WI38 (cell line): ENCODE data around the gene ROBO2.

Experiments
- H3K4me3 ChIP-seq: 2 replicates; pipeline ENCODE4 v1.5.1; 2011; ENCODE audit warnings: low read depth, mild to moderate bottlenecking, control low read depth, low read length
- TF ChIP-seq, protein P1 (sequence below): IDR thresholded peaks from 2 replicates; pipeline ENCODE4 v1.5.1; 2012; ENCODE audit warnings: low read depth, mild to moderate bottlenecking, control low read depth, low read length

Gene ROBO2

DNA sequence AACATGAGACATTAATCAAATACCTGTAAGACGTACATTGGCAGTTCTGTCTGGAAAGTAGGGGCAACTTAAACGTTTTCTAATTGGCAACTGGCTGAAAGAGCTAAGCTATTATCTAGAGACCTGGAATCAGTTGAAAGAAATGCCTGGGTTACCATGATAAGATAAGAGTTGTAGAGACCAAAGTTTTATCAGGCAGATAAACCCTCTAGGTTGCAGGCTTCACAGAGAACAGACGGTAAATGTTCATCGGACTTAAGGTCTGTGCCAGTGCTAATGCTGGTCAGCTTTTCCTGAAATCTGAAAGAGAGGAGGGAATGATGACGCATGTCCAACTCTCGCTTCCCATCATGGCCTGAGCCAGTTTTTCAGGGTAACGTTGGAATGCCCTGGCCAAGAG is 196.2 kb downstream of the ROBO2 start:
- TF ChIP-seq, protein P1, sequence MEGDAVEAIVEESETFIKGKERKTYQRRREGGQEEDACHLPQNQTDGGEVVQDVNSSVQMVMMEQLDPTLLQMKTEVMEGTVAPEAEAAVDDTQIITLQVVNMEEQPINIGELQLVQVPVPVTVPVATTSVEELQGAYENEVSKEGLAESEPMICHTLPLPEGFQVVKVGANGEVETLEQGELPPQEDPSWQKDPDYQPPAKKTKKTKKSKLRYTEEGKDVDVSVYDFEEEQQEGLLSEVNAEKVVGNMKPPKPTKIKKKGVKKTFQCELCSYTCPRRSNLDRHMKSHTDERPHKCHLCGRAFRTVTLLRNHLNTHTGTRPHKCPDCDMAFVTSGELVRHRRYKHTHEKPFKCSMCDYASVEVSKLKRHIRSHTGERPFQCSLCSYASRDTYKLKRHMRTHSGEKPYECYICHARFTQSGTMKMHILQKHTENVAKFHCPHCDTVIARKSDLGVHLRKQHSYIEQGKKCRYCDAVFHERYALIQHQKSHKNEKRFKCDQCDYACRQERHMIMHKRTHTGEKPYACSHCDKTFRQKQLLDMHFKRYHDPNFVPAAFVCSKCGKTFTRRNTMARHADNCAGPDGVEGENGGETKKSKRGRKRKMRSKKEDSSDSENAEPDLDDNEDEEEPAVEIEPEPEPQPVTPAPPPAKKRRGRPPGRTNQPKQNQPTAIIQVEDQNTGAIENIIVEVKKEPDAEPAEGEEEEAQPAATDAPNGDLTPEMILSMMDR = no peak
- H3K4me3 ChIP-seq = no peak overlapping the region

DNA sequence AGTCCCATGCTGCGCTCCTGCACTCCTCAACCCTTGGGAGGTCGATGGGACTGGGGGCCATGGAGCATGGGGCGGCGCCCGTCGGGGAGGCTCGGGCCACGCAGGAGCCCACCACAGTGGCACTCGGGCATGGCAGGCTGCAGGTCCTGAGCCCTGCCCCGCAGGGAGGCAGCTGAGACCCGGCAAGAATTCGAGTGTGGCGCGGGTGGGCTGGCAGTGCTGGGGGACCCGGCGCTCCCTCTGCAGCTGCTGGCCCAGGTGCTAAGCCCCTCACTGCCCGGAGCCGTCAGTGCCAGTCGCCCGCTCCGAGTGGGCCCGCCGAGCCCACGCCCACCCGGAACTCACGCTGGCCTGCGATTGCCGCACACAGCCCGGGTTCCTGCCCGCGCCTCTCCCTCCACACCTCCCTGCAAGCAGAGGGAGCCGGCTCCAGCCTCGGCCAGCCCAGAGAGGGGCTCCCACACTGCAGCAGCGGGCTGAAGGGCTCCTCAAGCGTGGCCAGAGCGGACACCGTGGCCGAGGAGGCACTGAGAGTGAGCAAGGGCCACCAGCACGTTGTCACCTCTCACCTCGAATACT is 200.3 kb downstream of the ROBO2 start:
- no peak overlapping the region for H3K4me3 ChIP-seq
- TF ChIP-seq, protein P1 = no peak

DNA sequence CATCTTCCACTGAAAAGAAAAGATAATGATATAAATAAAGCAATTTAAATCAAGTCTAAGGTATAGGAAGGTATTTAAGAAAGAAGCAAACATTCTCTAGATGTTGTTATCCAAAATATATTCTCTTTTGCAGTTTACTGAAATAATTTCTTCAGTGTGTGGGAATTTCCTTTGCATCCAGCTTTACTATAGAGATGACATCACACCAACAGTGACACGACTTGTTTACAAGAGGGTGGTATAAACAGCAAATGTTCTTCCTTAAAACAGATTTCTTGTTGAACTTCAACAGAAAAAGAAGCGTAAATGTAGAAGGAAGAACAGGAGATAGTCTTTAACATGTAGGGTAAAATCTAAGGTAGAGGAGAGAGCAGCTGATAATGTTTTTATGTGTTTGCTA is 202.5 kb downstream of the ROBO2 start:
- TF ChIP-seq, protein P1 = no peak
- H3K4me3 ChIP-seq = no peak overlapping the region

DNA sequence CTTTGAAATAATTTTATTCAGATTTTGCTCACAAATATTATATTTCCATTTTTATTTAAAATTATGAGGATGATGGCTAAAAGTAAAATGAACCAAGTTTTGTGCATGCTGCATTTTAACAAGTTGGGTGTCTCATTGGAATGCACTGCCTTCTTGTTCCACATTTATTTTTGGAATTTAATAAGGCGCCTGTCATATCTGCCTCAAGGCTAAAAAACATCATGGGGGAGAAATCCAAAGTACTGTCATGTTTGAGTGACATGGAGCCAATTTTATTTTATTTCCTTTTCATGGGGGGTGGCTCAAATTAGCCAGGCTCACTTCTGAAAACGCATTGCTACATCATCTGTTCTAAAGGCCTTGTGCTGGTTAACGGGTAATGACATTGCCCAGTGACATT is 205.1 kb downstream of the ROBO2 start:
- TF ChIP-seq, protein P1 = no peak
- H3K4me3 ChIP-seq = no peak overlapping the region

DNA sequence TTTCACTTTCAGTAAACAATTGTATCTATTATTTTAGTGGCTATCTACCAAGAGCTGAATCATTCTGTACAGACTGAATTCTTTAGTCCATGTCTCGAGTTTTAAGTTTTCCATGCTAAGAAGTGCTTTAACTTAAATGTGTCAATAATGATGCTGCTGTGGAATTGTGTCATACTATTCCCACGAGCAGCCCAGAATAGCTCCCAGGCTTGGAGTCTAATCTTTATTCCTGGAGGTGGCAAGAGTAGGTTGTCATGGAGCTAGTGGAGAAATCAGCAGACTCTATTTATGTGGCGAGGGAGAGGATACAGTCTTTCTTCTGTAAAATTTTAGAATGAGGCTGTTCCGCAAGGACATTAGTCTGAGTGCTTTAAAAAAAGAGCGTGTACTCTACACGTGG is 207.2 kb downstream of the ROBO2 start:
- no peak overlapping the region for H3K4me3 ChIP-seq

DNA sequence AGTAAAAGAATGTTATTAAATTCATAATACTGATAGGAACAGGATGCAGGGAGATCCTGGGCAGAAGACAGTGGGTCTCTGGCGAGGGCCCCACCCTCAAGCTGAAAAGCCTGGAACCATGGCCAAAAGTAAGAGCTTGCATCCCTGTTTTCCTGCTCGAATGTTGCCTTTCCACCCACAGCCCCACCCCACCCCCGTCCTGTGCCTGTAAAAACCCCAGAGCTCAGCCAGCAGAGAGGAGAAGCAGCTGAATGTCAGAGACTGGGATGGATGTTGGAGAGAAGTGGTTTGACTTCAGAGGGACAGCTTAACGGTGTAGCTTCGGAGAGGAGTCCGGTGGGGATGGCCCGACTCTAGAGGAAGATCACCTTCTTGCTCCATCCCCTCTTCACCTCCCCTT is 207.9 kb downstream of the ROBO2 start:
- TF ChIP-seq, protein P1 = no peak
- no peak overlapping the region for H3K4me3 ChIP-seq

More for the DNA sequence above, 207.2 kb downstream of the ROBO2 start:
- TF ChIP-seq, protein P1 = no peak

DNA sequence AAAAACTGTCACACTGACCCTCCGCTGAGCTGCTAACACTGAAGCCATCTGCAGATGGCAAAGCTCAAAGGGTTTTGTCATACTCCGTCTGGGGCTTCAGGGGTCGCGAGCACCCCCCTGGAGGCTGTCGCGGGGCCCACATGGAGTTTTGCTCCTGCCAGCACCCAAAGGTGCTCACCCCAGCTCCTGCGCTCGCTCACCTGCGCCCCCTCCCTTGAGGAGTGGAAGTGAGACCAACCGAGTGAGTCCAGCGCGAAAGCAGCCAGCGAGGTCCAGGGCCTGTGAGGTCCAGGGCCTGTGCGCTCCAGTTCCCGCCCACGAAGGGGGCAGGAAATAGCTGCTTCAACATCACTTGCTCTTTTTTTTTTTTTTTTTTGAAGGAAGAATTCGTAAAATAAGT is 208.5 kb downstream of the ROBO2 start:
- no peak overlapping the region for H3K4me3 ChIP-seq
- TF ChIP-seq, protein P1 = no peak
